ENCODE data around the gene STAB2.
"Not testable (repeated sequence)": the region's sequence is repeated elsewhere in the genome, so short reads cannot be mapped to it uniquely, and the experiment has no call there.

Gene STAB2

GRCh38 chr12:103799857-103800771 is 213.0 kb downstream of the STAB2 start:
- H3K27ac ChIP-seq = peak overlapping the region; percentile 85
- peak; percentile 84 for DNase-seq (ENCODE audit: low read depth, low spot score)

- peak overlapping the region; percentile 85 for H3K27ac ChIP-seq
- peak; percentile 94 for DNase-seq (ENCODE audit: low read depth, low spot score)
Observed at GRCh38 chr12:103801709-103802585, 214.9 kb downstream of the STAB2 start.

GRCh38 chr12:103802586-103802886 is 215.5 kb downstream of the STAB2 start:
- DNase-seq (ENCODE audit: low read depth, low spot score) = no peak
- peak overlapping the region; percentile 85 for H3K27ac ChIP-seq

GRCh38 chr12:103803847-103804246 is 216.8 kb downstream of the STAB2 start:
- DNase-seq (ENCODE audit: low read depth, low spot score) = no peak
- peak overlapping the region; percentile 85 for H3K27ac ChIP-seq

- no peak for DNase-seq (ENCODE audit: low read depth, low spot score)
- H3K27ac ChIP-seq = peak overlapping the region; percentile 85
Observed at GRCh38 chr12:103805655-103806360, 218.7 kb downstream of the STAB2 start.

- no peak for DNase-seq (ENCODE audit: low read depth, low spot score)
- H3K27ac ChIP-seq = peak overlapping the region; percentile 85
Observed at GRCh38 chr12:103806803-103807202, 219.7 kb downstream of the STAB2 start.

GRCh38 chr12:103807561-103808238 is 220.6 kb downstream of the STAB2 start:
- DNase-seq (ENCODE audit: low read depth, low spot score) = no peak
- no peak overlapping the region for H3K27ac ChIP-seq

GRCh38 chr12:103808239-103808880 is 221.3 kb downstream of the STAB2 start:
- DNase-seq (ENCODE audit: low read depth, low spot score) = no peak
- no peak overlapping the region for H3K27ac ChIP-seq

GRCh38 chr12:103809154-103809553 is 222.1 kb downstream of the STAB2 start:
- DNase-seq (ENCODE audit: low read depth, low spot score) = no peak
- H3K27ac ChIP-seq = no peak overlapping the region

- not testable (repeated sequence) for DNase-seq (ENCODE audit: low read depth, low spot score); H3K27ac ChIP-seq
Observed at GRCh38 chr12:103809639-103810038, 222.6 kb downstream of the STAB2 start.

GRCh38 chr12:103810111-103810510 is 223.0 kb downstream of the STAB2 start:
- no peak for DNase-seq (ENCODE audit: low read depth, low spot score)
- H3K27ac ChIP-seq = no peak overlapping the region

- no peak for DNase-seq (ENCODE audit: low read depth, low spot score)
- H3K27ac ChIP-seq = no peak overlapping the region
Observed at GRCh38 chr12:103811791-103812190, 224.7 kb downstream of the STAB2 start.

- DNase-seq (ENCODE audit: low read depth, low spot score) = no peak
- no peak overlapping the region for H3K27ac ChIP-seq
Observed at GRCh38 chr12:103812789-103813188, 225.7 kb downstream of the STAB2 start.

- H3K27ac ChIP-seq = no peak overlapping the region
- no peak for DNase-seq (ENCODE audit: low read depth, low spot score)
Observed at GRCh38 chr12:103813426-103813825, 226.4 kb downstream of the STAB2 start.

- no peak overlapping the region for H3K27ac ChIP-seq
Observed at GRCh38 chr12:103813949-103814348, 226.9 kb downstream of the STAB2 start.

GRCh38 chr12:103814436-103814835 is 227.4 kb downstream of the STAB2 start:
- DNase-seq (ENCODE audit: low read depth, low spot score) = no peak

More at GRCh38 chr12:103813949-103814348, 226.9 kb downstream of the STAB2 start:
- DNase-seq (ENCODE audit: low read depth, low spot score) = no peak

More at GRCh38 chr12:103814436-103814835, 227.4 kb downstream of the STAB2 start:
- H3K27ac ChIP-seq = no peak overlapping the region

All from epithelial cell of prostate (primary cell).